ENCODE measurements around the gene DHRSX. TPM values are rescaled to one million over a fixed set of nuclear protein-coding genes. Genes with fewer than 3 reads are reported as not detected.

DHRSX gene
- total and polyA plus RNA-seq, 9 of the 15 experiments (the other 6 are each of a cell fraction or from before 2014, with no cell fraction given): 0.59 to 11.0 (median 6.2) TPM

GRCh38 chrX:2332252-2332651, 168.5 kb downstream of the DHRSX start:
- TF ChIP-seq FIP1L1 (IDR thresholded peaks at IDR 0.05; ENCODE audit: low read depth, low read length, poor library complexity, severe bottlenecking) (no peak), KDM1A (IDR thresholded peaks at IDR 0.05) (no peak), NFRKB (IDR thresholded peaks at IDR 0.05; ENCODE audit: low read depth) (no peak), ZNF146 (CRISPR knock-in tag; IDR thresholded peaks at IDR 0.05; ENCODE audit: unreplicated experiment) (no peak), MEF2A (IDR thresholded peaks at IDR 0.05; ENCODE audit: control insufficient read depth, low read depth, low read length) (no peak), ZNF253 (CRISPR knock-in tag; conservative IDR thresholded peaks at IDR 0.05) (no peak), POLR3A (IDR thresholded peaks at IDR 0.05; ENCODE audit: borderline replicate concordance, extremely low read depth, insufficient read depth, insufficient read length) (no peak), U2AF2 (optimal IDR thresholded peaks at IDR 0.05; ENCODE audit: low read depth, low read length) (no peak), HMBOX1 (IDR thresholded peaks at IDR 0.05) (no peak), RHOXF2B (CRISPR knock-in tag; conservative IDR thresholded peaks at IDR 0.05) (no peak)
- ChIA-PET POLR2A (no interaction called here), CTCF (ENCODE audit: low intra/inter-chr PET ratio) (no interaction called here)
- intact Hi-C loops (cut with micrococcal nuclease) (no loop called here), in situ Hi-C loops (cut with MboI) (no loop called here)
- Histone ChIP-seq H3K9me1 (ENCODE audit: control insufficient read depth, insufficient read depth, low read length) (no peaks in the 10 kb centered on the region), H3K9ac (ENCODE audit: insufficient read depth in 1 of 2, low read depth in 2 of 2, low read length in 2 of 2) (no peak overlapping the region), H3K4me1 (replicated peaks in 1 of 2; ENCODE audit: control insufficient read depth in 2 of 2, insufficient read depth in 2 of 2, low read length in 2 of 2) (no peaks in the 10 kb centered on the region), H3K27me3 (ENCODE audit: control insufficient read depth in 2 of 2, insufficient read depth in 2 of 2, low read length in 2 of 2) (no peaks in the 10 kb centered on the region), H3K9me3 (replicated peaks; ENCODE audit: control insufficient read depth, insufficient read depth, low read depth, low read length) (no peaks in the 10 kb centered on the region), H3K27ac (ENCODE audit: extremely low read depth, low read depth, low read length) (no peak overlapping the region), H3K79me2 (ENCODE audit: control insufficient read depth, insufficient read depth, low read length) (no peaks in the 10 kb centered on the region), H3K4me2 (ENCODE audit: insufficient read depth, low read length) (no peak overlapping the region), H3K36me3 (ENCODE audit: control insufficient read depth, insufficient read depth, low read length) (no peaks in the 10 kb centered on the region), H3K4me3 (no peak overlapping the region), H4K20me1 (replicated peaks; ENCODE audit: control insufficient read depth, insufficient read depth, low read length) (no peaks in the 10 kb centered on the region), H2AFZ (ENCODE audit: low read depth, low read length) (no peak overlapping the region)
- 52% methylated on average over 2 of the region's 4 CpGs for WGBS (ENCODE audit: insufficient coverage, low coverage, missing lambda C conversion rate)
- ATAC-seq: no peak
- no peak for DNase-seq (ENCODE audit: extremely low read depth in 1 of 4, low spot score in 3 of 4)
- FAIRE-seq: no peak
- BruUV-seq (replicated peaks): no TSS peak
